ENCODE results near the gene PTPRK.

Gene PTPRK

DNA sequence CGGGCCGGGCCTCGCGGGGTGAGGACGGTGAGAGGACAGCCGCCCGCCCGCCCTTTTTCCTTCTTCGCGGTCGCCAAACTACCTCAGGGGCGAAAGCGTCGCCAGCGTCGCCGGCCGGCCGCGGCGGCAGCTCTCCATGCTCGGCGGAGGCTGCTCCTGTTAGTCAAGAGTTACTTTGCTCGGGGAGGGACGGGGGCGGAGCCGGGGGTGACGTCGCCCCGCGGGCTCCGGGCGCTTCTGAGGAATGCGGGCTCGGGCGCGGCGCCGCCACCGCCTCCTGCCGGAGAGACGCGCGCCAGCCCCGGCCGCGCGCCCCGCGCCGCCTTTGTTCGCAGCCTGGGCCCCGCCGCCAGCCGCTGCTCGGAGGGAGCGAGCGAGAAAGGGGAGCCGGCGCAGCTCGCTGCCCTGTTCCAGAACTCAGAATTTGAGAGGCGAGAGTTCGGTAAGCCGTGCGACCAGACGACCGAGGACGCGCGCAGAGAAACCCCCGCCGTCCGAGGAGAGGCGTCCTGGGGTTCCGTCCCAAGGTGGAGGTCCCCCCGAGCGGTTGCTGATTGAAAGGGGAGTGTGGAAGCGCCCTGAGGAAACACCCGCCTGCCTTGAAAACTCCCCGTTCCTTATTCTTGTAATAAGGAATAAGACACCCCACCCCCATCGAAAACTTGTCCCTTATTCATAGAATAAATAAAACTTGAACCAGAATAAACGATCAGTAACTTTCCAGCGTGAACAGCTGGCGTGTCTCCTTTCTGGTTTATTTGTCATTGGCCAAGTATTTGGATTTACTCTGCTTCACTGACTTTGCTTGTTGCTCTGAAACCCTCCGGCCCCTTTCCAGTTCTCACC is at the start of gene PTPRK:
Gene PTPRK (minus strand): TSS at position 164 of the 846 bp plus-strand sequence. CDS start 241 bp downstream, outside the sequence.
- peak; percentile 86 for DNase-seq

DNA sequence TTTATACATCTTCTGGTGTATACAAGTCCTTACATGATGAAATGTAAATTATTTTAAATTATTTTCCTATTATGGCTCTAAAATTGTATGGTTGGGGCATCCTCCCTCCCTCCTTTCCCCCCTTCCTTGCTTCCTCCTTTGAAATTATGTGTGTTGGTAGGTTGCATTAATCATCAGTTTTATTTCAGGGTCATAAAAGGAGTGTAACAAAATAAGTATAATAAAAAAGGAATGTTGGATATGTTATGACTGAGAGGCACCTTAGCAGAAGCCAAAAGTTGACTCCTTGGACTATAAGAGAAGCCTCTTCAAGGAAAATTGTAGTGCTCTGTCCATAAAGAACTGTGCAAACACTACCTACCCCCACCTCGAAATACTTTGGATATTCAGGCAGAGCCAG is 46.6 kb upstream of the PTPRK start:
- DNase-seq, result no peak

DNA sequence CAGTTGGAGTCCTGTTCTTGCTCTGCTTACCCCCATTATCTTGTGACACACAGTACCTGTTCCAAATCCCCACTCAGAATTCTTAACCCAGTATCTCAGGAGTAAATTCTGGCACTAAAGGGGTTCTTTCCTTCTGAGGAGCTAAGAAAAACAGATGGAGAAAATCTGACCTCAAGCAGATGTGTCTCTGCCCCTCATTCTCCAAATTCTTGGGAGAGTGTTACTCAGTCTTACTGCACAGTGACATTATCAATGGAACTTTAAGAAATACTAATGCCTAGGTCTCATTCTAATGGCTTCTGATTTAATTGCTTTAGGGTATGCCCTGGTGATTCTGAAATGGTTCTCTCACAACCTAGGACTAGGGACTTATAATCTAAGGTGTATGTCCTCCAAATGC is 40.6 kb upstream of the PTPRK start:
- no peak for DNase-seq

DNA sequence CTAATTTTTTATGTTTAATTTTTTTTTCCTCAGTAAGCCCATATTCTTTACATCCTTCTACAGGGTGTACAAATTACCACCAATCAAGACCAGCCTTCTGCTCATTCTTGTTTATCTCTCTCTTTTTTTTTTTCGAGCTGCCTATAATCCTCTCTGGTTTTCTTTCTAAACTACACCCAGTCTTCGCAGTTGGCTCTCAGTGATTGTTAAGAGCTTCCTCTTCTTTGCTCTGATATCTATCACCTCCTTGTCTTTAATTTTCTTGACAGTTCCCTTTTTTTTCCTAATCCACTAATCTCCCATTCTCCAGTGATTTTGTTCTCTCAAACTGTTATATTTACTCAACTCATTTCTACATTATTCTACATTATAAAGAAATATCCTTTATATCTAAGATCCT is 38.5 kb upstream of the PTPRK start:
- DNase-seq, result no peak

DNA sequence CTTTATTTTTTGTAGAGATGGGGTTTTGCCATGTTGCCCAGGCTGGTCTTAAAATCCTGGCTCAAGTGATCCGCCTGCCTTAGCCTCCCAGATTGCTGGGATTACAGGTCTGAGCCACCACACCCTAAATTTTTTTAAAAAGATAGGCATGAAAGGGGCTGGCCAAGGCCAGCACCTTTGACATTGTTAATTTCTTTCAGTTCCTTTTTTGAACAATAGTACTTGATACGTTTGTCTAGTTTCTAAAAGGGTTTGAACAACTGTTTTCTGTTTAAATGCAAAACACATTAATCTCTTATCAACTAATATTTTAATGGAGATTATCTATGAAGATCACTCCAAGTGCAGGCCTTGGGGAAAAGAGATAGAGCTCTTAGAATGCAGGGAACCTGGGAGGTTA is 37.6 kb upstream of the PTPRK start:
- no peak for DNase-seq

DNA sequence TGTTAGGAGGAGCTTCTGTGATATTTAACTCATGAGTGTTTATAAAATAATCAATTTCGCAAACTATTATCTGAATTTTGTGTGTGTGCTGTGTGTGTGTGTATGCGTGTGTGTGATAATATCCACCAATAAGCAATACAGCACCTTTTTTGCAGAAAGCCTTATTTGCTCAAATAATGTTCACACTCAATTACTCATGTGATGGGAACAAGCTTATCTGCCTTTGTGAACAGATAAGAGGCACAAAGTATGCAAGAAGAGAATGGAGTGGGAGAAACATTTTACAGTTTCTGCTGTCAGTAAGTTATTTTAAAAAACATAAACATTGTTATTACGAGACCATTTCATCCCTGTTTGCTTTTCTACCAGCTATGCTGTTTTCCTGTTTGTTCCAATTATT is 36.7 kb upstream of the PTPRK start:
- DNase-seq, result no peak

DNA sequence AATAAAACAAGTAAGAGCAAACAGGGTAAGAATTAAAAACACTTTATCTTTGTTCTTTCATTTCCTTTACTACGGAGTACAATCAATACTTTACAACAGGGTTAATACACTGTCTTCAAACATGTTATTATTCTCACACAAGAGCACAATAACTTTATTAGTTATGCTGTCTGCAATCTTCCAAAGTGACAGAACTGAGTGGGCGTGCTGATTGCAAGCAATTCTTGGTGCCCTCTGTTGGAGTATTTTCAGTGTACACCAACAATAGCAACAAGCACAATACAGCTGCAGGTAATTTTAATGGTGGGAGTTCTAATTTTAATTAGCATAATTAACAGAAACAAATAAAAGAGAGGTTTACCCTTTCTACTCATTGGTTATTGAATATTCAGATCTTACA is 33.9 kb upstream of the PTPRK start:
- DNase-seq, result no peak

DNA sequence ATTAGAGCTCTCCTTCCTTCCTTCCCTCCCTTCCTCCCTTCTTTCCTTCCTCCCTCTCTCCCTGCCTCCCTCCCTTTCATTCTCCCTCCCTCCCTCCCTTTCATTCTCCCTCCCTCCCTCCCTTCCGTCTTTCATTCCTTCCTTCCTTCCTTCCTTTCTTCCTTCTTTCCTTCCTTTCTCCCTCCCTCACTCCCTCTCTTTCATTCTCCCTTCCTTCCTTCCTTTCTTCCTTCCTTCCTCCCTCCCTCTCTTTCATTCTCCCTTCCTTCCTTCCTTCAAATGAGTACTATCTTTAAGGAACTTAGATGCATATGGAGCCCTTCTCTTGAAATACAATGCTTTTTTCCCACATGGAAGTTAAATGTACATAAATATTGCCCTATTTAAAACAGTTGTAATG is 20.9 kb upstream of the PTPRK start:
- DNase-seq, result no peak

DNA sequence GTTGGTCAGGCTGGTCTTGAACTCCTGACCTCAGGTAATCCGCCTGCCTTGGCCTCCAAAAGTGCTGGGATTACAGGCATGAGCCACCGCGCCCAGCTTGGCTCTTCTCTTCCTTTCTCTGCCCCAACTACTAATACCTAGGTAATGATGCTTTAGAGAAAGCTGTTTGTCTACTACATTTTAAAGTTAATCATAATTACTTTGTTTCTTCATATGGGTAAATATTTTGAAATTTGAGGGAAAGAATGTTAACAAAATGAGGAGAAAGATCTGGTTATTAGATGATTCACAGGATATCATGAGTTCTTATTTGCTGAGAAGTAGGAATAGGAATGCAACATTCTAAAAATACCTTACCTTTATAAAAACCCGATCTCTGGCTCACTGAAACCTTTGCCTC is 18.4 kb upstream of the PTPRK start:
- no peak for DNase-seq

DNA sequence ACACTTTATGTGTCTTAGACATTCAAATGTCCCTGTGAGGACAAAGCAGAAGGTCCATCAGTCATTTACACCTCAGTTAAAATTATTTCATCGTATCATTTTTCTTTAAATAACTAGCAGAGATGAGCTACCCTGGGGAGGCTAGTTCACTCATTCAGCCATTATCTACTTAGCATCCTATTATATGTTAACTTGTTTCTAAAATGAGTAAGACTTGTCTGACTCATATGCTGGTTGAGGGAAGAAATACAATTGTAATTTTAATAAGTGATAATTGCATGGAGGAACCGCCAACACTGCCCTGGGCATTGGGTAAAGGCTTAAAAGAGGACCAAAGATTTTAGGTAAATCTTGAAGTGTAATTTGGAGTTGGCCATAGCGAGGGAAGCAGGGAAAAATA is 12.4 kb upstream of the PTPRK start:
- no peak for DNase-seq

DNA sequence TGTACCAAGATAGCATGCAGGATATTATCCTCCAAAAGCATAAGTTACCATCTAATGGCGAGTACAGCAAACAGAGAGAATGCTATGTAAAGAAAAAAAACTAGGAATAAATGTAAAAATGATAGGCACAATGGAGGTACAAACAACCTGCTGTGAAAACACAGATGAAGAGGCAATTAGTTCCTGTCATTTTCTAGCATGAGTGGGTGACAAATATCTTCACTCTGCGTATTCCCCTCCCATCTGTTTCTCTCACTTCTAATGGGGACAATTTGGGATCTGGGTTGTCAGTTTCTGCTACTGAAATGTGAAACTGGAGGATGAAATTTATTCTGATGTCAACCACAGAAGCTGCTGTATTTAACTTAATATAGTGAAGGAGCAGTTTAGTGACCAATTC is 11.7 kb upstream of the PTPRK start:
- DNase-seq, result no peak

DNA sequence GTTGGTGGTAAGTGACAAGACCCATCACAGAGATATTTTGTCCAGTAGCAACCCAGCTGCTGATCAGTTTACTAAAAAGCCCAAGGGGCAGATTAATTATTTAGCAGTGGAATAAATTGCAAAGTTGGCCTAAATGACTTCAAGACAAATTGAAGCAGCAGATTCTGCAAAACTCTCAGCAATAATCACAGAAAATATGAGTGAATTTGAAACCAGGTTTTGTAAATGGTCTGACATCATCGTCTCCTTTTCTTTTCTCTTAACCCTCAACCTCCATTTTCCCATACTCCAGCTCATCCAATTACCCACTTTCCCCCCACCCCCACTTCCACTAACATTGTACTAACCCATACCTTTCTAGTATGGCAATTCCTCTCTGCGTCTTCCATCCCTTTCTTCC is 11.3 kb upstream of the PTPRK start:
- DNase-seq, result no peak

DNA sequence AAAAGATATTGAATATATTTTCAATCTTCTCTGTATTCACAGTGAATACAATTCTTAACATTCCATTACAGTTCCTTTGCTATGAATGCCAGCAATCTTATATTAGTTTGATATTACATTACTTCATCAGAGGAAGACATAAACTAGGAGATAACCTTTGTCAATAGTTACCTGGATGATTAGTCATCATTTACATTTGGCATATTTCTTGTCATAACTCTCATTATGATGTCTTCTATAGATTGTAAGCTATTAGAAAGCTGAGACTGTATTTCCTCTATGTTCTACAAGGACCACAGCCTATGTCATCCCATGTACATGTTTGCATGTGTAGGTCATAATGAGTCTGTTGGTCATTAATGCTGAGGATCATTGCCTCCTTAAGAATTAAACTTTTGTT is 7.8 kb upstream of the PTPRK start:
- DNase-seq, result no peak

DNA sequence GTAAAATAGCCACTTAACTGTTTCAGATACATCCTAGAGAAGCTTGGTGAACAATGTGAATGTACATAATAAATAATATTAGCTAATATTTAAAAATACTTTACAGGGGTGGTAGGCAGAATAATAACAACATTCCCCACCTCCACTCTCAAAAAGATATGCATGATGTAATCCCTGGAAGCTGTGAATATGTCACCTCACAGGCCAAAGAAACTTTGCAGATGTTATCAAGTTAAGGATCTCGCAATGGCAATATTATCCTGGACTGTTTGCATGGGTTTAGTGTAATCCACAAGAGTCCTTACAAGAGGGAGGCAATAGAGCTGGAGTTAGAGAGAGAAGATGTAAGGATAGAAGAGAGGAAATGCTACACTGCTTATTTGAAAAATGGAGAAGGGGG is 7.0 kb upstream of the PTPRK start:
- DNase-seq, result no peak

DNA sequence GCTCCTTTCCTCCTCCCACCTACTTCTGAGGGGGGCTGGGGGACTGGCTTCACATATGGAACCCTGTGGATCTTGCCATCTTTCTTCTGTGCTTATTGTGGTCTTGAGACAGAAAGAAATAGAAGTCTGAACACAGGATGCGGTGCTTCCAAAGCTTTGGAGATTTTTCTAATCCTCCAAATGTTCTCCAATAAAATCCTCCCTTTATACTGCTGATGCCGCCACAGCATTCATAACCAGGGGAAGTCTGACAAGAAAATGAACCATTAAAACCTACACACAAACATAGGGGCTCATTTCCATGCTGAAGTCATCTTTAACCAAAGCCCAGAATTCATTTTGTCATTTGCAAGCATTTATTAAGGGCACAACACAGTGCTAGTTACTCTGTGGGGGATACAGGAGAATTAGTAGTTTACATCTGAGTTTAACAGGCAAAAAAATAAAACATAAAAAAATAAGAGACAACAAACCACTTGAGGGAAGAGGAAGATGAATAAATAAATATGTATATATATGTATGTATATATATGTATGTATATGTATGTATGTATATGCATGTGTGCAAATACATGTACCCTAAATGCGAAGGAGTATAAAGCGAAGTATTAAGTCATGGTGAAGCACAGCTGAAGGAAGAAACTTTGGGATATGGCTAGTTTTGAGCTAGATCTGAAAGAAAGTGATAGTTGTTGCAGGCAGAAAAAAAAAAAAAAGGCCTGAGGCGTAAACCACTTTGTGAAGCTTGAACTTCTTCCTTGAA is 5.9 kb upstream of the PTPRK start:
- no peak for DNase-seq

DNA sequence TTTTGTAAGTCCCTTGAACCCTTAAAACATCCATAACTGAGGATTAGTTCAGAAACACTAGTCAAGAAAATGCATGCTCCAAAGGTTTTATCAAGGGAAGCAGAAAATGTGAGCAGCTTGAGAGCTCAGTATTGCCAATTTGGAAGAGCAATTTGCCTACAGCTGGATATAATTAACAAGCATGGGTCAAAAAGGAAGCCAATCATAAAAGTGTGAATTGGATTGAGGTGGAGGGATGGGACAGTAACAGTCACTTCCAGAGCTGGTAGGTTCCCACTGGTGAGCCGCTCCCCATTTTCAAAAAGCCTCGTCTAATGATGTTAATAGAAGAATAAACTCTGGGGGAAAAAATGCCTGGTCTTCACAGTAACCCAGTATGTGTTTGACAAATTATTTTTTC is 5.0 kb upstream of the PTPRK start:
- DNase-seq, result no peak

DNA sequence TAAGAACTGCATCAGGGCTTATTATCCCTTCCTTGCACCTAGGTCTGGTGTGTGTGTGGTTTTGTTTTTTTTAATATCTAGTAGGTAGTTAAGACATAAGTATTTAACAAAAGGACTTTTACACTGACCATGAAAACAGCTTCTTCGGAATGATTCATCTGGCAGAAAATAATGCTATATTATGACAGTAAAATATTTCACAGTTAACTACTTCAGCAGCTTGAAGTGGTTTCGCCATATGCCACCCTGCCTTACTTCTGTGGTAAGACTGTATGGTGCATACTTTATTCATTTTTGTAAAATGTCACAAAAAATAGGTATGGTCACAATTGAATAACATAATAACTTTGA is 858 bp upstream of the PTPRK start:
- DNase-seq, result no peak

DNA sequence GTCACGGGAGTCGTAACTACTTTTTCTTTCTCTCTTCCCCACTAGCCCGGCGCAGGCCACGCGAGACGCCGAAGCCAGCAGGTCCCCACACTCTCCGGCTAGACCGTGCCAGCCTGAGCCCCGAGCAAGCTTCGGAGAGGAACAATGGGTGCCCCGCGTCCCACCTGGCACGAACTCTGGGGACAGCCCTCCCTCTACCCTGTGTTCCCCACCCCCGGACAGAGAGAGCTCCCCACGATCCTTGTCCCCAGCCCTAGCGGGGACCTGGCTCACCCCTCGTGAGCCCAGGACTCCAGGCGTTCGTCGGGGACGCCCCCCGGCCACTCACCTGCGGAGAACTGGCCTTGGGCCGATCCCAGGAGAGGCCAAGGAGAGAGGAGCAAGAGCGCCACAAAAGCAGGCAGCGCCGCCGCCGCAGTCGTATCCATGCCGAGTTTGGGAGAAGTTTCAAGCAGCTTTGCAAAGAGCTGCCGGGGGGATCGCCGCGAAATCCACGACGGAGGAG is 416 bp downstream of the PTPRK start:
- DNase-seq, result peak; percentile 13

DNA sequence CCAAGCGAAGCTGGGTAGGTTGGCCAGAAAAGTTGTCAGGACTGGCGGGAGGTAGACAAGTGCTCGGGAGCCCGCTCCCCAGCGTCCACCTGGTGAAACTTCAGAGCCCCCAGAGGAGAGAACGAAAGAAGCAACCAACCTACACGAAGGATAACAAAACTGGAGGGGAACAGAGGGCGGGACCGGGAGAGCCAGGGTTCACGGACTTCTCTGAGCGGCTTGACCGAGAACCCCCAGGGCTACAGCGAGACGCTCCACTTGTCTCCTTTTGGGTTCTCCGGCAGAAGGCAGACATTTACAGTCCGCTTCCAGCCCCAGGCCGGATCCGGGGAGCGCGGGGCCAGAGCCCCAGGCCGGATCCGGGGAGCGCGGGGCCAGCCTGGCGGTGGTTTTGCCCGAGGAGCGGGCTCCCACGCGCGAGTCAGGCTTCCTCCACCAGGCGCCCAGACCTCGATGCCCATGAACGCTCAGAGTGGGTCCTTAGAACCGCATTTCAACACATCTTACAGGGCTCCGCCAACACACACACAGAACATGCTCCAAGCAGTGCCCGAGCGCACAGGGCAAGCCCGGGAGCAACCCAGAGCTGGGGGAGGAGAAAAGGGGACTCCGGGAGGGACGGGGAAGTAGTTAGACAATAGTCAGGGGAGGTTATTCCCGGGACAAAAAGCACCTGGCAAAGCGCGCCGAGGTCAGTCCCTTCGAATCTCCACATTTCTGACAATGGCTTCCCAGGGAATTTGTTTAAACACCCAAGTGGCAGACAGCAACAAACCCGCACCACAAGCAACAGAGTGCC is 1.1 kb downstream of the PTPRK start:
- DNase-seq, result peak; percentile 3

DNA sequence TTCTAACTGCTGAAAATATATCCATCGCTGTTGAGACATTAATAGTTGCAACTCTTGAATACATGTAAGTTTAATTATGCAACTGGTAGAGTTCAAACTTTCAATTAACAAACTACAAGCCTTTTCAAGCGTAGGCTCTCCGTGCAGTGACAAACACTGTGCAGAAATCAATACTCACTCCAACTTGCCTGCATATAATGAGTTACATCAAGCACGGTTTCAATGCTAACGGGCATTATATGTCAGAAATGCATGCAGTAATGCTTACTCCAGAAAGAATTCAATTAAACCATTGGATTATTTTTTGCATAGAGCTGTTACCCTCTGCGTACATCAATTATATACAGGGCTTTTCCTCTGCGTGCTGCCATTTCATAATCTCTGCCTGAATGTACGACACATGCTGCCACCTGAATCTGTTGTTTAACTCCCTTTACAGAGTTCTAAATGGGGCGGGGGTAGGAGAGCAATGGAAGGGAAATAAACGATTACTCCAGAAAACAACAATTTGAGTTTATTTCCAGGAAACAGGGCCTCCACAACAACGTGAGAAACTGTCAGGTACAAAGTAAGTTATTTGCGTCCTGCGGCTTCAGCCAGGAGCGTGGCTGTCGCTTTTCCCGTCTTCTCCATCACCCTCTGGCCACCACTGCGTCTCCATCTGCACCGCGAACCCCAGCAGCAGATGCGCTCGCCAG is 1.8 kb downstream of the PTPRK start:
- DNase-seq, result no peak

DNA sequence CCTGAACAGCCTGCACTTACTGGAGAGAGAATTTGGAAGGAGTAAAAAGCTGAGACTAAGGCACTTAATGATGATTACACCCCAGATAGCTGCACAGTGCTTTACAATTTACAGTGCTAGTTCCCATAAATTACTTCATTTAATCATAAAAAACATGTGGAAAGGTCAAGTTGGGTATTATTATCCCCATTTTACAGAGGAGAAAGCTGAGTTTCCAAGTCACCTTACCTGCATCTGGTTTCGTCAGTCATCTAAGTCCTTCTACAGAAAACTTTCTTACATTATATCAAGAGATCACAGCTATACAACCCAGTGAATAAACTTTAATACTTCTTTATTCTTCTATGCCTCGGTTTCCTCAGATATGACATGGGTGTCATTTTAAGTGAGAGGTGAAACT is 3.3 kb downstream of the PTPRK start:
- no peak for DNase-seq

DNA sequence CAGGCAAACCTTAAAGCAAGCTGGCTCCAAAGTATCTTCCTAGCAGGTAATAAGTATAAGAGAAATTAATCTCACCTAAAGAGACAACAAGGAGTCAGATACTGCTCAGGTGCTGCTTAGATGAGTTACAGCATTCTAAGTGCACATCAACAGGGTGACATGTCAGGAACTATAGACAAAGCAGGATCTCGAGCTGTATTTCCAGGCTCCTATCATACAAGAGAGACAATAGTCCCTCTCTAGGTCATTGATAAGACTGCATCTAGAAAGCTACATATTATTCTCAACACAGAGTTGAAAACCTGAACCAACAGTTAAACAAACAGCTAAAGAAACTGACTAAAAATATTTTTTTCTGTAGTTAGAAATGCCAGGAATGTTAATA is 3.9 kb downstream of the PTPRK start:
- DNase-seq, result no peak

Measured in stimulated activated CD4-positive, alpha-beta T cell treated with anti-CD3 and anti-CD28 coated beads, Interleukin-1b, Interleukin-23, amount 100 ng/mL, for 48 hours (primary cell).